Measurements from ENCODE around the gene KLK12. TPM values are rescaled to one million over a fixed set of nuclear protein-coding genes. Genes with fewer than 3 reads are reported as not detected.

Gene KLK12
- total and polyA plus RNA-seq, 2 of the 13 experiments (the other 11 are each of a cell fraction or from before 2014, with no cell fraction given), result not detected

DNA sequence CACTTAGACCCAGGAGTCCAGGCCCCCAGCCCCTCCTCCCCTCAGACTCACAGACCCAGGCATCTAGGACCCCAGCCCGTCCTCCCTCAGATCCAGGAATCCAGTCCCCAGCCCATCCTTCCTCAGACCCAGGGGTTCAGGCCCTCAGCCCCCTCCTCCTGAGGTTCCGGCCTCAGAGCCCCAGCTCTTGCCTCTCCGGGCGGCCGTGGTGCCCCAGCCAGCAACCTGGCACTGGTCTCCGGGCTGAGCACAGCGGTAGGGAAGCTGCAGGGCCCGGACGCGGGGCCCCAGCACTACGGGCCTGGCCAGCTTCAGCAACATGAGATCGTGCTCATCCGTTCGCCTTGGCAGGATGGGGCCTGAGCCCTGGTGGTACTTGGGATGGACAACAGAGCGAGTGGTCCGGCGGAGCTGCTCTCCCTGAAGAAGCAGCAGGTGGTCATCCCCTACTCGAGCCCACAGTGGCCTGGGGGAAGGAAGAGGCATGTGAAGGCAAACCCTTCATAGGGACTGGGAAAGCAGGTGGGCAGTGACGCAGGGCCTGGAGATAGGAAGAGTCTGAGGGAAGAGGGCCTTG is 19.0 kb downstream of the KLK12 start:
- no peak for ATAC-seq
- Histone ChIP-seq H3K4me1 (ENCODE audit: insufficient read depth, low read length) (0 out of 2 replicates have a peak, but pooled peaks cover 4% of the 10 kb centered on the region), H2AFZ (ENCODE audit: low read length) (no peak overlapping the region), H3K79me2 (ENCODE audit: insufficient read depth, low read length) (no peaks in the 10 kb centered on the region), H3K9ac (ENCODE audit: insufficient read depth, low read depth, low read length) (no peak overlapping the region), H3K27ac (ENCODE audit: extremely low read length, insufficient read depth, low read length) (no peak overlapping the region), H3K36me3 (replicated peaks in 1 of 2; ENCODE audit: control insufficient read depth in 1 of 2, insufficient read depth in 2 of 2, low read length in 2 of 2) (no peaks in the 10 kb centered on the region), H3K9me3 (ENCODE audit: low read length) (no peaks in the 10 kb centered on the region), H3K4me3 (replicated peaks in 1 of 3; ENCODE audit: insufficient read depth in 1 of 3, low read depth in 2 of 3, low read length in 3 of 3) (no peak overlapping the region), H3K27me3 (ENCODE audit: control insufficient read depth in 1 of 2, insufficient read depth in 2 of 2, low read length in 2 of 2) (peaks cover 3 to 31% of the 10 kb centered on the region in 2 experiments; a peak in 4 of 5 replicates), H3K4me2 (ENCODE audit: low read depth, low read length) (no peak overlapping the region), H4K20me1 (ENCODE audit: insufficient read depth, low read length) (no peaks in the 10 kb centered on the region)
- TF ChIP-seq, protein P1, sequence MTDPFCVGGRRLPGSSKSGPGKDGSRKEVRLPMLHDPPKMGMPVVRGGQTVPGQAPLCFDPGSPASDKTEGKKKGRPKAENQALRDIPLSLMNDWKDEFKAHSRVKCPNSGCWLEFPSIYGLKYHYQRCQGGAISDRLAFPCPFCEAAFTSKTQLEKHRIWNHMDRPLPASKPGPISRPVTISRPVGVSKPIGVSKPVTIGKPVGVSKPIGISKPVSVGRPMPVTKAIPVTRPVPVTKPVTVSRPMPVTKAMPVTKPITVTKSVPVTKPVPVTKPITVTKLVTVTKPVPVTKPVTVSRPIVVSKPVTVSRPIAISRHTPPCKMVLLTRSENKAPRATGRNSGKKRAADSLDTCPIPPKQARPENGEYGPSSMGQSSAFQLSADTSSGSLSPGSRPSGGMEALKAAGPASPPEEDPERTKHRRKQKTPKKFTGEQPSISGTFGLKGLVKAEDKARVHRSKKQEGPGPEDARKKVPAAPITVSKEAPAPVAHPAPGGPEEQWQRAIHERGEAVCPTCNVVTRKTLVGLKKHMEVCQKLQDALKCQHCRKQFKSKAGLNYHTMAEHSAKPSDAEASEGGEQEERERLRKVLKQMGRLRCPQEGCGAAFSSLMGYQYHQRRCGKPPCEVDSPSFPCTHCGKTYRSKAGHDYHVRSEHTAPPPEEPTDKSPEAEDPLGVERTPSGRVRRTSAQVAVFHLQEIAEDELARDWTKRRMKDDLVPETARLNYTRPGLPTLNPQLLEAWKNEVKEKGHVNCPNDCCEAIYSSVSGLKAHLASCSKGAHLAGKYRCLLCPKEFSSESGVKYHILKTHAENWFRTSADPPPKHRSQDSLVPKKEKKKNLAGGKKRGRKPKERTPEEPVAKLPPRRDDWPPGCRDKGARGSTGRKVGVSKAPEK (CRISPR knock-in tag; IDR thresholded peaks at IDR 0.05; ENCODE audit: borderline replicate concordance), result no peak
- TF ChIP-seq, protein P2, sequence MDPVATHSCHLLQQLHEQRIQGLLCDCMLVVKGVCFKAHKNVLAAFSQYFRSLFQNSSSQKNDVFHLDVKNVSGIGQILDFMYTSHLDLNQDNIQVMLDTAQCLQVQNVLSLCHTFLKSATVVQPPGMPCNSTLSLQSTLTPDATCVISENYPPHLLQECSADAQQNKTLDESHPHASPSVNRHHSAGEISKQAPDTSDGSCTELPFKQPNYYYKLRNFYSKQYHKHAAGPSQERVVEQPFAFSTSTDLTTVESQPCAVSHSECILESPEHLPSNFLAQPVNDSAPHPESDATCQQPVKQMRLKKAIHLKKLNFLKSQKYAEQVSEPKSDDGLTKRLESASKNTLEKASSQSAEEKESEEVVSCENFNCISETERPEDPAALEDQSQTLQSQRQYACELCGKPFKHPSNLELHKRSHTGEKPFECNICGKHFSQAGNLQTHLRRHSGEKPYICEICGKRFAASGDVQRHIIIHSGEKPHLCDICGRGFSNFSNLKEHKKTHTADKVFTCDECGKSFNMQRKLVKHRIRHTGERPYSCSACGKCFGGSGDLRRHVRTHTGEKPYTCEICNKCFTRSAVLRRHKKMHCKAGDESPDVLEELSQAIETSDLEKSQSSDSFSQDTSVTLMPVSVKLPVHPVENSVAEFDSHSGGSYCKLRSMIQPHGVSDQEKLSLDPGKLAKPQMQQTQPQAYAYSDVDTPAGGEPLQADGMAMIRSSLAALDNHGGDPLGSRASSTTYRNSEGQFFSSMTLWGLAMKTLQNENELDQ (CRISPR knock-in tag; IDR thresholded peaks at IDR 0.05; ENCODE audit: borderline replicate concordance), result no peak
- no peak for TF ChIP-seq GABPB1 (CRISPR knock-in tag; IDR thresholded peaks at IDR 0.05)
- TF ChIP-seq, protein P3, sequence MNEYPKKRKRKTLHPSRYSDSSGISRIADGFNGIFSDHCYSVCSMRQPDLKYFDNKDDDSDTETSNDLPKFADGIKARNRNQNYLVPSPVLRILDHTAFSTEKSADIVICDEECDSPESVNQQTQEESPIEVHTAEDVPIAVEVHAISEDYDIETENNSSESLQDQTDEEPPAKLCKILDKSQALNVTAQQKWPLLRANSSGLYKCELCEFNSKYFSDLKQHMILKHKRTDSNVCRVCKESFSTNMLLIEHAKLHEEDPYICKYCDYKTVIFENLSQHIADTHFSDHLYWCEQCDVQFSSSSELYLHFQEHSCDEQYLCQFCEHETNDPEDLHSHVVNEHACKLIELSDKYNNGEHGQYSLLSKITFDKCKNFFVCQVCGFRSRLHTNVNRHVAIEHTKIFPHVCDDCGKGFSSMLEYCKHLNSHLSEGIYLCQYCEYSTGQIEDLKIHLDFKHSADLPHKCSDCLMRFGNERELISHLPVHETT (CRISPR knock-in tag; conservative IDR thresholded peaks at IDR 0.05), result no peak
- TF ChIP-seq ZBTB7A (CRISPR knock-in tag; IDR thresholded peaks at IDR 0.05), result no peak
- no peak for TF ChIP-seq GATA4 (IDR thresholded peaks at IDR 0.05; ENCODE audit: borderline replicate concordance, low read depth)
- TF ChIP-seq ZBTB1 (CRISPR knock-in tag; IDR thresholded peaks at IDR 0.05; ENCODE audit: borderline replicate concordance), result no peak
- FAIRE-seq, result no peak
- ChIA-PET CTCF (ENCODE audit: low intra/inter-chr PET ratio, low total read pairs) (interaction anchor here (1.1 to 1.5 kb wide), 2 partner anchors 86 to 87 kb away, joined by 3 to 10 read pairs; no protein-coding TSS in a partner anchor), POLR2A (no interaction called here)
- DNase-seq (ENCODE audit: low spot score), result no peak
- in situ Hi-C loops (cut with HindIII; ENCODE audit: extremely low pct_ligation_motif_present, low pct_unique_long_range_greater_than_20kb) (loop anchor here (5.0 kb wide), 2 partner anchors 77 to 83 kb away; no protein-coding TSS in a partner anchor), intact Hi-C loops (cut with micrococcal nuclease; ENCODE audit: unreplicated experiment) (loop anchor here (10.0 kb wide), 1 partner anchor 81 kb away; no protein-coding TSS in a partner anchor)
- no TSS peak for BruUV-seq (replicated peaks)
- 24% methylated on average over 6 of the region's 19 CpGs for WGBS (ENCODE audit: low lambda C conversion rate)

All from HepG2 (cell line).